COLO668 (cell line): ENCODE data around the gene ARHGEF7.
A peak's percentile ranks its signal among the peaks of the same experiment; 100 is the strongest.
"Not testable (repeated sequence)": the region's sequence is repeated elsewhere in the genome, so short reads cannot be mapped to it uniquely, and the experiment has no call there.

Experiments
- DNase-seq: peaks from one replicate; lab custom pipeline; 2025; ENCODE audit not compliant: unreplicated experiment; lab: John Stamatoyannopoulos, UW

ARHGEF7 gene

DNA sequence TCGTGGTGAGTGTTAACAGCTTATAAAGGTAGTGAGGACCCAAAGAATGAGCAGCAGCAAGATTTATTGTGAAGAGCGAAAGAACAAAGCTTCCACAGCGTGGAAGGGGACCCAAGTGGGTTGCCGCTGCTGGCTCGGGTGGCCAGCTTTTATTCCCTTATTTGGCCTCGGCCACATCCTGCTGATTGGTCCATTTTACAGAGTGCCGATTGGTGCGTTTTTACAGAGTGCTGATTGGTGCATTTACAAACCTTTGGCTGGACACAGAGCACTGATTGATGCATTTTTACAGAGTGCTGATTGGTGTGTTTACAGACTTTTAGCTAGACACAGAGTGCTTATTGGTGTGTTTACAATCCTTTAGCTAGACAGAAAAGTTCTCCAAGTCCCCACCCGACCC lies 74.4 kb downstream of the ARHGEF7 start:
- DNase-seq: not testable (repeated sequence)

DNA sequence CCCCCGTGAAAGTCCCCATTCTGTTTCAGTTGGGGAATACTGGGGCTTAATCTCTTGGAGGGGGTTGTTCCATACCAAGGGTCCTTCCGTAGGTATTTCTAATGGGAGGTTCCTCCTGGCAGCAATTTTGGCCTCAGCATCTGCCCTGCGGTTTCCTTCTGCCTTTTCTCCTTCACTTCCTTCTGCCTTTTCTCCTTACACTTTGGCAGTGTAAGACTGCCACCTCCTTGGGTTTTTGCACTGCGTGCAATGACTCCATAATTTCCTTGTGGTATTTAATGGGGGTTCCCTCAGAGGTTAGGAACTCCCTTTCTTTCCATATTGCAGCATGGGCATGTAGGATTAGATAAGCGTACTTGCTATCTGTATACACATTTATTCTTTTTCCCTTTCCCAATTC lies 78.1 kb downstream of the ARHGEF7 start:
- DNase-seq: not testable (repeated sequence)

DNA sequence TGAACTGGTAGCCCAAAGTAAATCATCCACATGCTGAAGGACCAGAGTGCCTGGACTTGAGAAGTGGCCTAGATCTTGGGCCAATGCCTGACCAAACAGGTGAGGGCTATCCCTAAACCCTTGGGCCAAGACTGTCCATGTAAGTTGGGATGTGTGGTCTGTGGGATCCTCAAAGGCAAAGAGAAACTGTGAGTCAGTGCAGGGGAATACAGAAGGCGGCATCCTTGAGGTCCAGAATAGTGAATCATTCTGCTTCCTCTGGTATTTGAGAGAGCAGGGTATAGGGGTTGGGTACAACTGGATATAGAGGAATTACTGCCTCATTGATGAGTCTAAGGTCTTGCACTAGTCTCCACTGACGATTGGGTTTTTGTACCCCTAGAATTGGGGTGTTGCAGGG lies 79.5 kb downstream of the ARHGEF7 start:
- not testable (repeated sequence) for DNase-seq

DNA sequence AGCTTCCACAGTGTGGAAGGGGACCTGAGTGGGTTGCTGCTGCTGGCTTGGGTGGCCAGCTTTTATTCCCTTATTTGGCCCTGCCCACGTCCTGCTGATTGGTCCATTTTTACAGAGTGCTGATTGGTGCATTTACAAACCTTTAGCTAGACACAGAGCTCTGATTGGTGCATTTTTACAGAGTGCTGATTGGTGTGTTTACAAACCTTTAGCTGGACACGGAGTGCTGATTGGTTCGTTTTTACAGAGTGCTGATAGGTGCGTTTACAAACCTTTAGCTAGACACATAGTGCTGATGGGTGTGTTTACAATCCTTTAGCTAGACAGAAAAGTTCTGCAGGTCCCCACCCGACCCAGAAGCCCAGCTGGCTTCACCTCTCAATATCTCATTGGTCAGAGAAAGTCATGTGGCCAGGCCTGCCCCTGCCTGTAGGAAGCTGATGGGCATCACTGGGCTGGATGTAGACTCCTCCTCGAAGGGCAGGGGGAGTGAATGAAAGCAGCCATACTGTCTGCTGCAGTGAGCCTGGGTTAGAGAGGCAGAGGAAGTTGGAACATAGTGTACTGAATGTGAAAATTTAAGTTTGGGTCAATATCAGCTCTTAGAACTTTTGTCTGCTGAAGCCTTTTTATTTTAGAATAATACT lies 83.7 kb downstream of the ARHGEF7 start:
- DNase-seq: not testable (repeated sequence)

DNA sequence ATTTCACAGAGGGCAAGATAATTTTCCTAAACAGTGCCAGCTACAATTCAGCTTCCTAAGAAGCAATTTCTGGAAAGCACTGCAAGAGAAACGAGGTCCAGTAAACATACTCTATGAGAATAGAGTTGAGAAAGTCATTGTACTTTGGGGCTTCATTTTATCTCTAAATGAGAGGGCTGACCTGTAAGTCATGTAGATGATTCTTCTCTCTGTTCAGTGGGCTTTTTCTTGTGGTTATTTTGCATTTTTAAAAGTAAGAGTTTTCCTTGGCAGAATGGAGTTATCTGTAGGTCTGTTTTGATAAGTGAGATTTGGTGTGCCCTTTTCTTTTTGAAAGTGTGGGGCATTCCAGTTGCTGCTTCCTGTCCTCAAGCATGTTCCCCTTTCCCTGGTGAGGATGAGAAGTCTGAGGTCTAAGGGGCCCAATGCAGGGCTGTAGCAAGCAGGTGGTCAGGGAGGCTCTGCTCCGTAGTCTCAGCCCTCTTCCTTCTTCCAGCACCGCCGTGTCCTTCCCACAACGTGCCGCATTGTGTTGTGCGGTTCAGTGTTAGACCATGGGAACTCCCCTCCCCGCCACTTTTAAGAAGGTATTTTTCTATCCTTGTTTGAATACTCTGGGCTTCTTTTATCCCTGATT lies 86.3 kb downstream of the ARHGEF7 start:
- DNase-seq: no peak

DNA sequence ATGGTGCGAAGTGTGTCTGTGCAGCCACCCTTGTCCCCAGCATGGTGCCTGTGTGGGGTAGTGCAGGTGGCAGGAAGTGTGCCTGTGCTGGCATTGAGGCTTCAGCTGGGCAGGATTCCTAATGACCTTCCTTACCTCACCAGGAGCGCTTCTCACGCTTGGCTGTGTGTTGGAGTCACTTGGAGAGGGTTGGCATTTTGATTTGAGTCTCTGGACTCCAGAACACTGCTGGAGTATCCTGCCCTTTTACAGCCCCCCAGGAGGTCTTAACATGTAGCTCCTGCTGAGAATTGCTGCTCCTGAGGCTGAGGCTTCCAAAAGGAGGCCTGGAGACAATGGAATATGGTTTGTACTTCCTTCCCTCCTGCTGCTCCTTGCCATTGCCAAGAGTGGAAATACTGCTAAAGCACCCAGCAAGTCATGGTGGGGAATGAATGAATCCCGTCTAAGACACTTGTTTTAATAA lies 87.1 kb downstream of the ARHGEF7 start:
- DNase-seq: no peak

DNA sequence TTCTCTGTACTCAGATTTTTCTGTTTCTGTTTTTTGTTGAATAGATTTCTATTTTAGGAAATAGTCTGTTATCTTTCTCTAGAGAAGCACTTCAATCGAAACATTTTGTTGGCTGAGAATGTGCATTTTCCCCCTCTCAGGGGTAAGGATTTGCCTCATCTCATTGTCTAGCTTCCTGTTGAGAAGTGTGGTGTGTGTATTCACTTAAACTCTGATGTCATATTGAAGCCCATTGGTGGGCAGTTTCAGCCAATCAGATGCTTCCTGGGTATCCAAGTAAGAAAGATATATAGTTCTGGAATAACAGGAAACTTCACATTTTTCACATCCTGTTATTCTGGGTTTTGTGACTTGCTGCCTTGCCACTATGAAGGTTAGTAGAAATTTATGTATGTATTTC lies 87.6 kb downstream of the ARHGEF7 start:
- DNase-seq: no peak

DNA sequence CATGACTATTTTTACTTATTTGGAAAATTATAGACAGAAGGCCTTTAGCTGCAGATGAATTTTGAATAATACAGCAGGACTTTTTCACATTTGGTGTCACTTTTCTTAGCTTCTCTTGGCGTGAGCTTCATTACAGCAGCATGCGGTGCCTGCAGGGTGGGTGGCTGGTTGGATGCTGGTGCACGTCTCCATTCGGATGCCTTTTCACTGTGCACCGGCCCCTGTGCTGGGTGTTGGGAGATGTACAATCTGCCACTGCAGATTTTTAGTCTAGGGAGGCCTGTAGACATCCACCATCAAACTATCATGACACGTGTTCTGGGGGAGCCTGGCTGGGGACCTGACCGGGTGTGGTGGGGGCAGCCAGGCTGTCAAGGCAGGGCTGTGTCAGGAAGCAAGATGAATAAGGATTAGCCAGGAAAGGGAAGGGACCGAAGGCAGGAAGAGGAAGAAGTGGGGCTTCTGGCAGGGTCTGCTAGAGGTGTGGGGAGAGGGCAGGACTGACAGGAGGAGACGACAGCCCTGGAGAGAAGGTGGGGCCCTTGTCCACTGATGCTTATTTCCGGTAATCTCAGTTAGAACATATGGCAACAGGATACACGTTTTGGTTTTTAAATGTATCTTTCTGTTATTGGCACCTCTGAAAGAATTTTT lies 88.8 kb downstream of the ARHGEF7 start:
- no peak for DNase-seq

DNA sequence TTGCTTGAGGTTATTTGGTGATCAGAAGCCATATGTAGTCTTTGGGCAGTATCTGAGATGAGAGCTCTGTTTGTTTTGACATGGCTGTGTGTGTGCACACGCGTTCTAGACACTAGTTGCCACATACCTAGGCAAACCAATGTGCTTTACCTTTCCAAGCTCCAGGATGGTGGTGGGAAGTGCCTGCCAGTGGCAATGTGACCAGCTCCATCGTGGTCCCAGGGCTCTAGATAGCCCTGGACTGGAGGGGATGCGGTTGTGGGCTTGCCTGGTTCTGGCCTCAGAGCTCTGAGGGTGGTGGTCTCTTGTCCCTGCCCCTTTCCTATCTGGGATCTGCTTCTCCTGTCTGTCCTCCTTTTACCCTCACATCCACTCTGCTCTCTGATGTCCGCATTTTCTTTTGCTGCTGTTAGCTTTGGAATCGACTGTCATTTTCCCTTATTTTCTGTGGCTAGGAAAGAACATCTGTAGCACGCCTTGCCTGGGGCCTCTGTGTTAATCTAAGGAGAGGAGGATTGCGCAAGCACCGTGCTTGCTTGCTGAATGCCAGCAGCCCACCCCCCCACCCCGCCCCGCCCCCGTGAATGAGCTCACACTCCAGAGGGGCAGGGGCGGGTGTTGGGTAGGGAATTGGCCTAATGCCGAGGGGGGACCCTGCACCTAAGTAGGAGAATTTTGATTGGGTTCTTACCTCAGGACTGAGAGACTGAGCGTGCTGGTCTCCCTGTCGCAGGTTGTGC lies 89.5 kb downstream of the ARHGEF7 start:
- no peak for DNase-seq

DNA sequence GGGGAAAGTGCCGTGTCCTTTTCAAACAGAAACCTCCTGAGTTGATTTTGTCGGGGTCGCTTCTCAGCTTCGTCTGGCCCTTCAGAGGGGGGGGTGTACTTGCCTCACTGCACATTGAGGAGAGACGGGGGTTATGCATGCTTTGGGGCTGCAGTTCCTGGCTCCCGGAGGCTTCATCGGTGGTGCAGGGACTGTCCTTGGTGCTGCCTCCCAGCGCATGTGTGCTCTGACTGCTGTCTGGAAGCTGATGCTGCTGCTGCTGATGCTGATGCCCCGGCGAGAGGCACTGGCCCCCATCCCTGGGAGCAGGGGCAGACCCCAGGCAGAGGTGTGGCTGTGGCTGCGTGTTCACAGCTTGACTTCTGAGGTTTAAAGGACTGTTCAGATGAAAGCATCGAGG lies 91.0 kb downstream of the ARHGEF7 start:
- DNase-seq: no peak

DNA sequence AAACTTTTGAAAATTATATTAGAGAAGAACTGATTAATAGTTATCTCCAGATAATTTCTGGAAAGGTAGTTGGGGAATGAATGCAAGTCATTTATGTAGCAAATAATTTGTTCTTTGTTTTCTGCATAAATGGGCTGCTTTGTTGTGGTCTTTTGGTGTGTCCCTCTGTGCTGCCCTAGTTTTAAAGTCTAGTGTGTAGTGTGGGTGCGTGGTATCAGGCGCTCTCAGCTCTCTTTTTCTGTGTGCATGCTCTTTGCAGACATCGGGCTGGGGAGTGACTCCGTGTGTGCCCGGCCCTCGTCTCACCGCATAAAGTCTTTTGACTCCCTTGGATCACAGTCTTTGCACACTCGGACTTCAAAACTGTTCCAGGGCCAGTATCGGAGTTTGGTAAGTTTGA lies 94.5 kb downstream of the ARHGEF7 start:
- DNase-seq: no peak

DNA sequence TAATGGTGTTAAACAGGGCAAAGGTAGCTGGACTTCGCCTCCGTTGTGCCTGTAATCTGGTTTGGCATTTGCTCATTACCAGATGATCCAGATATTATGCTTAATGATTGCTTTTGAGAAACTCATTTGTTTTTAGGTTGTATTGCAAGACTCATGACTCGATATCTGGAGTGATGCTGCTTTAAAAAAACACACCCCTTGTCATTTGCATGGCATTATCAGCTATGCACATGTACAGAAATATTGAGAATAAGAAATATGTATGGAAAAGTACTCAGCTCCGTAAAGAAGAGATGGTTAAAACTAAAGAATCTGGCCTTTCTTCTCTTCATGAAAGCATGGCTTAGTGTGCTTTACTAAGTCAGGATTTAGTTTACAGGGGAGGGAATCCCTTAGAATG lies 95.0 kb downstream of the ARHGEF7 start:
- DNase-seq: no peak

DNA sequence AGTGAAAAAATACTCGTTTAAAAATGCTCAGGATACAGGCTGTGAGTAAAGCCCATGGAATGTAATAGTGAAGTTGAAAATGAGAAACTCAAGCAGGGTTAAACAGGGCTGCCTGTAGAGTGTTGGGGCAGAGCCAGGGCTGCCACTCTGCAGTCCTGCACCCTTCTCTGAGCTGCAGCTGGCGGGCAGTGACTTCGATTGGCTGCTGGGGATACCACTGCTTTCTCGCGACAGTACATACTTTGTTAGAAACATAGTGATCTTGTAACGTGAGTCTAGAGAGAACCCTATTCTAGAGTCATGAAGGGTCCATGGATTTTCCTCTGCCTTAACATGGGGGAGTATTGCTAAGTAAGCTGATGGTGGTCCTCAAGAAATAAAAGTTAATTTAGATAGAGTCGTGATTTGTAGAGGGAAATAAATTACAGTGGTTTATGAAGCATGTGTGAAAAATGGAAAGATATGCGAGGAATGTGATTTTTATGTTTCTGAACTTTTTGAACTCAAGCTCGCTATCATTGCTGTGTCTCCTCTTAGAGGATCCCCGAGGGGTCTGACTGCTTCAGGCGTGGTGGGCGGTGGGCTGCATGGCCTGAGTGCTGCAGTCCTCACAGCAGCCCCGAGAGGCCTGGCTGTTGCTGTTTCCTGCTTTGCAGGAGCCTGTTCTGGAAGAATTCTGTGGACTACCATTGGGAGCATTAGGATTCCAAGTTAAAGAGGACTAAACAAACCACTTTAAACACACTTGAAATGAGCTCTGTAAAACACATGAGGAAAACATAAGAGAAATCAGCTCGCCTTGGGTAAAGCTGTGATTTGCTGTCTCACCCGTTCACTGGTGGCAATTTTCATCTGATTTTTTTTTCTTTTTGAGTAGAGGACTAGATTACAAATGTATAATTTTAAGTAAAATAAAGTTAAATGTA lies 95.7 kb downstream of the ARHGEF7 start:
- no peak for DNase-seq

DNA sequence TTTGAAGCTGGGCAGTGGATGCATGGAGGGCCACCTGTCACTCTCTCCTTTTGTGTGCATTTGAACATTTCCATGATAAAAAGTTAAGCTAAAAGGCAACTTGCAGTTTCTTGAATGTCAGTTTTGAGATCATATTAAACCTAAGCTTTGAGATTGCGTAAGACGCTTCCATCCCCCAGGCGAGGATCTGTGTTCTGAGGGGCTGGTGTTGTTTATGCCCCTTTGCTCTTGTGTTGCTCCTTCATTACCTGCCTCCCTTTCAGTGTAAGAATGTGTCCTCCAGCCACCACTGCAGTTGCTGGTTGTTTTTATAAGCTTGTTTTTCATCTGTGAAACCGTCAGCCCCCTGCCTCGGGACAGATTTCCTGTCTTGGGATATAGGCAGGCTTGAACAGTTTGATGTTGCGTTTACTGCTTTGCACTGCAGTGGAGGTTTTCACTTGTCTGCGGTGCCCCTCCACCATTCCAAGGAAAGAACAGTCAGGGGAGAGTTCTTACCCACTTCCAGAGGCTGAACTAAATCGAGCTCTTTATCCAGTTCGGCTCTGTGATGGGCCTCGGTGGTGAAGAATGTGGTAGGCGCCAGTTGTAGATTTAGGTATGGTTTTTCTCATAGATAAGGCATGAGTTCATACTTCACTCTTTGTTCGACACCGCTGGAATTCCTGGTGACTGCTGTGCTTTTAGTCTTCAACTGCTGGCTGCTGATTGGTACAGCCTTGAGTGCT lies 96.8 kb downstream of the ARHGEF7 start:
- DNase-seq: no peak

DNA sequence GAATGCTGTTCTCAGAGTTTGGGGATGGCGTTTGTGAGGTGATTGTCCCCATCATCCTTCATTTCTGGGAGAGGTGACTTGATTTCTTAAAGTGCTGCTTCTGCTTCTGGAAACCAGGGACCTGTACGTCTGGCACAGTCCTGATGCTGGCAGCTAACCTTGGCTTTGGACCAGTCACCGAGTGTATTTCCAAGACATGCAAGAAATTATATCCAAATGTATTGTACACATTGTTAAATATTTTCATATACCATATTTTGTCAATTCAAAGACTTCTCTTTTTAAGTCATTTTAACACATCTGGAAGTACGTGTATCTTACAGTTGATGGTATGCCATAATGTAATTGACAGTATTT lies 97.4 kb downstream of the ARHGEF7 start:
- DNase-seq: no peak

DNA sequence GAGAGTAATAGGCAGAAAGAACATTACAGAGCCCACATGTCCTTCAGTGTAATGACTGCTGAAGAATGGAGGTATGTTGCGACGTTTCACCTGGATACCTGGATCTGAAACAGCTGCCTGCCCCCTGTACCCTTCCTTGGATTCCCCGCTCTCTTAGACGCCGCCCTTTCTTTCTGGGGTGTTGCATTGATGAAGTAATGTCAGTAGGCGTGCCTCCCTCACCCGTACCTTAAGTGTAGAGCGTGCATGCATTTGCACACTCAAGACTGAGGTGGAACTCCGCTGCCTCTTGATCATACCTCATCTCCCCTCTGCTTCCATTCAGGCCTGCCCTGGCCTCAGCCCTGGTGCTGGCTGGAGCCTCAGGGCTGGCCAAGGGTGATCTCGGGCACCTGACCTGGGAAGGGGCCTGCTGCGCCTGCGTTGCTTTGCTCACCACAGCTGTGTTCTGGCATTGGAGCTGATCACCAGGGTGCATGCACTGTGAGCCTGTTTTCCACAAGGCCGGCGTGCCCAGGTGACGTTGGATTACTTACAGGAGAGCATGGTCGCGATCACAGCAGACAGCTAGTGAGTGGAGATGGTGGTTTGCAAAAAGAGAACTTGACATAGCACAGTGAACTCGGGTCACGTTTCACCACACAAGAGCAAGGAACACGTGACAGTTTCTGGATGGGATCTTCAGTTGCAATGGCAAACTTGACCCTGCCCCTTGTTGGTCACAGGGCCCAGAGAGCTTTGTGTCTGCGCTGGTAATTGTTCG lies 99.0 kb downstream of the ARHGEF7 start:
- no peak for DNase-seq

DNA sequence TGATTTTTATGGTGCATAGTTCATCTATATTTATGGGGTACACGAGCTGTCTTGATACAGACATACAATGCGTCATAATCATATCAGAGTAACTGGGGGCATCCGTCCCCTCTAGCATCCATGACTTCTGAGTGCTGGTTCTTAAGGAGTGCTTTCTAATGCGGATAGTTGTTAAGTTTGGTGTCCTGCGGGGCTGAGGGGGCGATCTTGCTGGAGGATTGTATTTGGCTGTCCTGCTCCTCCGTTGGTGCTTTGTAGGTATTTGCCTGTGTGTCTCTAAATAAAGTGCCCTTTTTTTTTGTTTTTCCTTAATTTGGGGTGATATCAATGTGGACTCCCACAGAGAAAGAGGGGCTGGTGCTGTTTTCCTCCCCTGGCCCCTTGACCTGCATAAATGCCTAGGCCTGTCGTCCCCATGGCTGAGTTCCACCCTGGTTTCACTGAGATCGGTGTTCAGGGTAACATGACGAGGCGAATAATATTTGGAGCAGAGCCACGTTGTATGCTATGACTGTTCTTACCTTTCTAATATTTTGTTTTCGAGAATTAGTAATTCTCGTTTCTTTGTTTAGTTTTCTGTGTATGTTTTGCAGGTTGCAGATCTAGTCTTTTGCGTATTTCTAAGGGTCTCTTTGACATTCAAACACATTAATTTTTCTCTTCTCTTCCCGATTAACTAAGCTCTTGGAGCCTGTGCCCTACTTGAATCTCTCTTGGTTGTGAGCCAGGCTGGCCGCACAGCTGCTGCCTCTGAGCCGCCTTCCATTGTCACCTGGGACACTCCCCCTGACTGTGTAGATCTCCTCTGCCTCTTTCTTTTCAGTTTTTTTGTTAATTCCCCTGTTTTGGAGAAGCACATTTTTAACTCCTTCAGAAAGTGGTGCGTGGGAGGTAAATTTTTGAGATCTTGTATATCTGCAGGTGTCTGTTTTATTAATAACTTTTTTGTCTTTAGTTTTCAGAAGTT lies 100.3 kb downstream of the ARHGEF7 start:
- DNase-seq: peak; percentile 35
